GM21381 (cell line): ENCODE data around the gene PPIL3.

Experiments used
- ATAC-seq: cut with Tn5 transposase; IDR thresholded peaks from one replicate; pipeline ENCODE4 v1.9.1; 2021; ENCODE audit warnings: mild to moderate bottlenecking, moderate library complexity; ENCODE audit not compliant: unreplicated experiment

PPIL3 gene

DNA sequence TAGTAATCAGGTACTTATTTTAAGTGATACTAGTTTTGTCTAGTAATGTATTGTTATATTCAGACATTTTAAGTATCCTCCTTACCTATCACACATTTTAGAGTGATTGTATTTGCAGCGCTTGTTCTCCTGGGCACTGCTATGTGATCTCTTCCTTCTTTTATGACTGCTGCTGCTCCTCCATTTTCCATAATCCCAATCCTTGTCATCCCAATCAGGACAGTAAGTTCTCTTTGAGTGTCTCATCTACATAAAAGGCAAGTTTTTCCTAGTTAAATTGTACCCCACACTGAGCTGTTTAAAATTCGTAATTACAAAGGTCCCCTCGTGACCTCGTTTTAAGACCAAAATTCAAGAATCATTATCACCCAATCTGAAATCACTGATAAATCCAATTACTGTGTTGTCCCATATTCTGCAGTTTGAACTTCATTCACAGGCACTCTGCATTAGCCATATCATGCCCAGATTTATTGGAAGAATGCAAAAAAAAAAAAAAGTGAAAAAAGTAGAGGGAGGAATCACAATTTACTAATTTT, 27.2 kb downstream of the PPIL3 start:
- no peak for ATAC-seq

DNA sequence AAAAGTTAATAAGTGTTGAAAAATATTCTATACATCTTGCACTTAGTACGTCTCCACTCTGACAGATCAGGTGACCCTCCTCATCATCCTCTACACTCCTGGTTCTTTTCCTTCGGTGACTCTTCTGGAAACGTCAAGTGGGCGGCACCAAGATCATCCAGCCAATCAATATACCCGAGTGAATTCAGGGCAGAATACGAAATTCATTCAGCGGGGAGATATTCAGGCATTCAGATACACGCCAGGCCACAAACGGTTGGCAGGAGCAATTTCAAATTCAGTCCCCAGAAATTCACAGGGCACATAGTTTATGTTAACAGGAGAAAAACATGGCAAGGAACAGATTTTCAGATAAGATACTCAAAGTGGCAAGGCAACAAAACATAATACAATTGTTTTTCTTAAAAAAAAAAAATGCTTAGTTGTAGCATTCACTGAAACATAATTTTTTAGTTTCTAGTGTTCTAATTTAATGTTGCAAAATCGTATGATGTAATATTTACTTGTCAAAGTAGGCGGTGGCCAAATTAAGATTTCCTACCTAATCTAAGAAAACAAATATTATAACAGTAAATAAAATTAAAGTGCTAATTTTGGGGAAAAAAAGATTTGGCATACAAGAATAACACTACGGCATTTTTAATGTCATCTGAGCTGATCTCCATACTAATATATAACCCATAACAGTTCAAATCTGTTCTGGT, 28.6 kb downstream of the PPIL3 start:
- no peak for ATAC-seq

DNA sequence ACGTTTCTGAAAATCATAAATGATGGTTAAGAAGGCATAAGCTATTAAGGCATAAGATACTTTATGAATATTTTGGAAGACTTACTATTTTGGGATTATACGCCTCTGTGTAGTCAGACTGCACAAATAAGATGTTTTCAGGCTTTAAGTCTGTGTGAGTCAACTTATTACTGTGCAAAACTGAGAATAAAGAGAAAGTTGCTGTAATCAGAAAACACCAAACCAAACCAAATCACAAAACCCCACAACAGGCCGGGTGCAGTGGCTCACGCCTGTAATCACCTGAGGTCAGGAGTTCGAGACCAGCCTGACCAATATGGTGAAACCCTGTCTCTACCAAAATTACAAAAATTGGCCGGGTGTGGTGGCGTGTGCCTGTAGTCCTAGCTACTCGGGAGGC, 32.1 kb downstream of the PPIL3 start:
- no peak for ATAC-seq

DNA sequence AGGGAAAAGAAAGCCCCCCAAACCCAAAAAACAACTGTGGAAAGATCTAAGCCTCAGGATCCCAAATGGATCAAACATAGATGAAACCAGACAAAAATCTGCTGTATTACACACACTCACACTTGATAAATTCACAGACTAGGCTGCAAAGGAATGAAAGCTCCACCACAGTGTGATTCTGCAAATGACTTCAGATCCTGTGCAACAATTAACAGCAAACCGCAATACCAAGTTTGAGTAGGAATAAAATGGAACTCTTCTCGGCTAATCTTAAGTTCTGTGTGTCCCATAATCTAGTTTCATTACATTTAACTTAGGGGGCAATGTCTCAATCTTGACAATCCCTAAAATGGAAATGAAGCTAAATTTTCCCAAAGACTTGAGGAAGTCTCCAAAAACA, 36.3 kb downstream of the PPIL3 start:
- ATAC-seq = no peak

DNA sequence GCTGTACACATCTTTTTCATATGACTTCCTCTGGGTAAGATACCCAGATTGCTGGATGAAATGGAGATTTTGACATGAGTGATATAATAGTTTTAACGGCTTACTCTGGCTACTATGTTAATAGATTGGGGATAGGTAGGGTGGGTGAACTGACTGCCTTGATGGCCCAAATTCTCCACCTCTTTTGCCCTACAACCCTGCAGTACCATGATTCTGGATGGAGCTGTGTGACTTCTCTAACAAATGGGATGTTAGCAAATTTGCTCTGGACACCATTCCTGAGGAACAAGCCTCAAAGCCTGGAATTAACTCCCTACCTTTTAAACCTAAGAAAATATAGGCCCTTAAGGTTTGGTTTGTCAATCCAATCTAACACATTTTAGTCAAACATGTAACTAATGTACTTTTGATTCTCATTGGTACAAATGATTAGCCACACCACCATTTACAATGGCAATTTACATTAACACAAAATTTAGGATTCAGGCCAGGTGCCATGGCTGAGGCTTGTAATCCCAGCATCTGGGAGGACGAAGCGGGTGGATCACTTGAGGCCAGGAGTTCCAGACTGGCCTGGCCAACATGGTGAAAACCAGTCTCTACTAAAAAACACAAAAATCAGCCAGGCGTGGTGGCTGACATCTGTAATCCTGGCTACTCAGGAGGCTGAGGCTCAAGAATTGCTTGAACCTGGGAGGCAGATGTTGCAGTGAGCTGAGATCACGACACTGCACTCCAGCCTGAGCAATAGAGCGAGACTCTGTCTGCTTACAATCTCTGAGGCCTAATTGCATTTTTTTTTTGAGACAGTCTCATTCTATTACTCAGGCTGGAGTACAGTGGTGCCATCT, 37.3 kb downstream of the PPIL3 start:
- no peak for ATAC-seq

DNA sequence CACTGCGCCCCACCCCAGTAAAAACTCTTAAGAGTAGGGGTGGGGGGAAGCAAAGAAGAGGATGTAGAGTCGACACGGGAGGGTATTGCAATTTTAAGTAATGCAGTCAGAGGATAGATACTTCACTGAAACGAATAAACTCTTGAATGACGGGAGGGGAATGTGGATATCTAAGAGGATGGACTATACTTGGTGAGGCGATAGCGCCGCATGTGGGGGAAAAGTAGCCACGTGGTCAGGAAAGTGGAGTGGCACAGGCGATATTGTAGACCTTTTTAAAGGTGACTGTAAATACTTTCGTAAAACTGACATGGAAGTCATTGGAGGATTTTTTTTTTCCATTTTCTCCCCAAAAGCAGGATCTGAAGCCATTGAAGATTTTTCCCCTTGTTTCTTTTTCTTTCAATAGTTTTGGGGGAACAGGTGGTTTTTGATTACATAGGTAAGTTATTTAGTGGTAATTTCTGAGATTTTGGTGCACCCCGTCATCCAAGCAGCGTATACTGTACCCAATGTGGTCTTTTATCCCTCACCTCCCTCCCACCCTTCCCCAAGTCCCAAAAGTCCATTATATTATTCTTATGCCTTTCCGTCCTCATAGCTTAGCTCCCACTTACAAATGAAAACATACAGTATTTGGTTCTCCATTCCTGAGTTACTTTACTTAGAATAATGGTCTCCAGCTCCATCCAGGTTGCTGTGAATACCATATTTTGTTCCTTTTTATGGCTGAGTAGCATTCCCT, 38.2 kb downstream of the PPIL3 start:
- no peak for ATAC-seq

DNA sequence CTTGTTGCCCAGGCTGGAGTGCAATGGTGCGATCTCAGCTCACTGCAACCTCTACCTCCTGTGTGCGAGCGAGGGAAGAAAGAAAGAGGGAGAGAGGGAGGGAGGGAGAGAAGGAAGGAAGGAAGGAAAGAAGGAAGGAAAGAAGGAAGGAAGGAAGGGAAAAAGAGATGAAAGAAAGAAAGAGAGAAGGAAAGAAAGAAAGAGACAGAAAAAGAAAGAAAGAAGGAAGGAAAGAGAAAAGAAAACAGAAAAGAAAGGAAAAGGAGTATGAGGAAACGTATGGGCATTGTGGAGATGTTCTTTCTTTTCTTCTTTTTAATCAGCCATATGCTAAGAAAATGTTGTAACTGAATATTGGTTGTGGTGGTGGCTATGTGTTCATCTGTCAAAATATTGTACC, 40.9 kb downstream of the PPIL3 start:
- ATAC-seq = no peak

DNA sequence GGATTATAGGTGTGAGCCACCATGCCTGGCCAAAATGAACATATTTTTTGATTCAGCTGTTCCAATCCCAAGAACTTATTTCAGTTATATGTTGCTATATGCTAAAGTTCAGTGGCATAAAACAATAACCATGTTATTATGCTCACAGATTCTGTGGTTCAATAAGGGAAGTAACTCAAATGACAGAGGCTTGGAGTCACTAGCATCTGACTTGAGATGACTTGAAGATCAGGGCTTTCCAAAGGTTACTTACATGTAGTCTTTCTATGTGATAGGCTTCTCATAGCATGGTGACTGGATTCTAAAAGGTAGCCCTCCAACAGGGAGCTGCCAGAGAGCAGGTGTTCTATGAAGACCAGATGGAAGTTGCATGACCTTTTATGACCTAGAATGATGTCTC, 41.6 kb downstream of the PPIL3 start:
- no peak for ATAC-seq

DNA sequence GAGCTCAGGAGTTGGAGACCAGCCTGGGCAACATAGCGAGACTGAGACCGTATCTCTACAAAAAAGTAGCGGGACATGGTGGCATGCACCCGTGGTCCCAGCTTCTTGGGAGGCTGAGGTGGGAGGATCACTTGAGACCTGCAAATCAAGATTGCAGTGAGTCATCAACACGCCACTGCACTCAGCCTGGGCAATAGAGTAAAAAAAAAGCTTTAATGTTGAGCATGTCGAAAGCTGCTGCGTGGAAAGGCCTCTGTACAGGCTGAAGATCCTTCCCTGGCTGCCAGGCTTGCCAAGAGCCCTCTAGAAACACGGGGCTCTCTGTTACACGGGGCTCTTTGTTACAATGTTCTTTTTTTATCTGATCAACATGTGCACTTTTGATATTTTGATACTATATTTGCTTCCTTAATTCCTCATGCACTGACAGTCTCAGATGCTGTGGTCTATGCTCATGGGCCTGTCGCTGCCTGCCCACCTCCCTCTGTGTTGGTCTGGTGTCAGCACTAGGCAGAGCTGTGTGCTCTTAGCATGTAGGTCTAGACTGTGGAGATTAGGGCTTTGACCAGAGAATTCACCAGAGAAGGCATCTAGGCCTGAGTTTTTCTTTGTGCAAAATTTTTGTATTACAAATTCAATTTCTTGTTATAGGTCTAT, 43.1 kb downstream of the PPIL3 start:
- ATAC-seq = no peak

DNA sequence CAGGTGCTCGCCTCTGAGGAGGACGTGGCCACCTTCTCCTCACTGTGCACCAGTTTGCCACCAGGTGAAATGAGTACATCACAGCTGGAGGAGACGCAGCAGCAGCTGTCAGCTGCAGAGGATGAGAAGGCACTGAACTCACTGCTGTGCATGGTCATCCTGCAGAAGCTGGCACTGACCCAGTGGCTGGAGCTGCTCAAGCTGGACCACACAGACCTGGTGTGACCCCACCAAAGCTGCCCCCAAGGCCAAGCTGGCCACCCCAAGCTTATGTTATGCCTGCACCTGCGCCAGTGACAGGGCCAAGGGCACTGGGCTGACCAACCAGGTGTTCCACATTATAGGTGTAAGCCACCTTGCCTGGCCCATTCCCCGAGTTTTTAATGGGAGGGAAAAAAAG, 43.7 kb downstream of the PPIL3 start:
- ATAC-seq = no peak

DNA sequence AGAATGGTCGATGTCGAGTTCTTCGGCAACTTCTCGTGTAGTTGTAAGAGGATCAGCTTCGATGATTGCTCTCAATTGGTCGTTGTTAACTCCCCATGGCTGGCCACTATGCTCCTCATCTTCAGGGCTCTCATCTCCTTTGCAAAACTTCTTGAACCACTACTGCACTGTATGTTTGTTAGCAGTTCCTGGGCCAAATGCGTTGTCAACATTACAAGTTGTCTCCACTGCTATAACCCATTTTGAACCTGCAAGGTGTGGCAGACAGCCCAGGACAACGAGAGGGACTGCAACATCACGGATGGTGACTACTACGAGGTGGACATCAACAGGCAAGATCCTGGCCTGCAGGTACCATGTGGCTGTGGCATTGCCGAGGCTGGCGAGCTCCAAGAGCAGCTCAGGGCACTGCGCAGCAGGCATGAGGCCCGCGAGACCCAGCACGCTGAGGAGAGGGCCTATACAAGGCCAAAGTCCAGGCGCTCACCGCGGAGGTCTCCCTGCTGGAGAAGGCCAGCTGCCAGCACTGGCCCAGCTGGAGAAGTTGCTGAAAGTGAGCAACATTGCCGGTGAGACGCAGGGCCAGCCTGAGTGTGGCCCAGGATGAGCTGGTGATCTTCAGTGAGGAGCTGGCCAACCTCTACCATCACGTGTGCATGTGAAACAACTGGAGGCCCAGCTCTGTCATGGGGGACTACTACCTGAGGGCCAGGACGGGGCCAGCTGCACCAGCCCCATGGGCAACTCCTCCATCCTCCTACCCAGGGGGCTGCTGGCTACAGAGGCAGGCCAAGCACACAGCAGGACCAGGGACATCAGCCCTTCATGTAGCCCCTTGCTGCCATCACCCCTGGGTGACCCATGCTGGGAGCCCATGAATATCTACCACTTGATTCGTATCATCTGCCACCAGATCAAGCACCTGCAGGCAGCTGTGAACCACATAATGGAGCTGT, 44.6 kb downstream of the PPIL3 start:
- ATAC-seq = no peak

DNA sequence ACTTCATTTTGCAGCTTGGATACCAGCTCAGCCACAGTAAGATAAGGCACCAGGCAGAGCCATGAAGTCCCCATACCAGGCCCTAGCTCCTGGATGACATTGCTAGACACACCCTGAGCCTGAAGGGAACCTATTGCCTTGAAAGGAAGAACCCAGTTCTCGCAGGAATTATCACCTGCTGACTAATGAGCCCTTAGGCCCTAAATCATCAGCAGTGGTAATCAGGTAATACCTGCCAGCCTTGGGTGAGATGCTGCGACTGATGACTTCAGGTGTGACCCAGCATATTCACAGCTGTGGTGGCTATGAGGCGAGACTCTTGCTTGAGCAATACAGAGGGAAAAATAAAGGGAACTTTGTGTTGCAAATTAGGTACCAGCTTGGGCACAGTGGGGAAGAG, 49.4 kb downstream of the PPIL3 start:
- ATAC-seq = no peak

DNA sequence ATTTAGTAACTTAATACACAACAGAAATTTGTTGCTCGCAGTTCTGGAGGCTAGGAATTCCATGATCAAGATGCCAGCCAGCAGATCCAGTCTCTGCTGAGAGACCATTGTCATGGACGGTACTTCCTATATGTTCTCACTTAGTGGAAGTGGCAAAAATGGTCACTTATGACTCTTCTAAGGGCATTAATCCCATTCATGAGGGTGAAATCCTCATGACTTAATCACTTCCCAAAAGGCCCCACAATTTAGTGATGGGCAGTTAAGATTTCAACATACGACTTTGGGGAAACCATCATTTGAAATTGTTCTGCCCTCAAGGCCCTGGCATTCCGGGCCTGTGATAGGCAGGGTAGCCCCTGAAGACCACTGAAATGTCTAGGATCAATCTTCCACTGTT, 54.2 kb downstream of the PPIL3 start:
- ATAC-seq = no peak

DNA sequence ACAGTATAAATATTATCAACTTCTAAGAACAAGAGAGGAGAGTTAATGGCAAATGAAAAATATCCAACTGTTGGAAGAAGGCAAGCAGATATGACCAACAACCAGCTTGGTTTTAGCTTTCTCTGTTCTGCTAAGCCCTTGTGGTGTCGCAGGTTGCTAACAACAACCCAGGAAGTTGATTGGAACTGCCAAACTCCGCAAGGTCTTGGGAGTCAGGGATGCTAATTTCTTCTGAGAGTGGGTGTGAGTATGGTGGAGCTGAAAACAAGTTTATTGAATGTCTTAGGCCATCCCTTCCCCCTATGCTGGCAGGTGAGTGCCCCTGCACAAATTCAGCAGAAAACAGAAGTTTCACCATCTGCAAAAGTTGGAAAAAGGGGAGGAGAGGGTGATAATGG, 59.6 kb downstream of the PPIL3 start:
- ATAC-seq = no peak

DNA sequence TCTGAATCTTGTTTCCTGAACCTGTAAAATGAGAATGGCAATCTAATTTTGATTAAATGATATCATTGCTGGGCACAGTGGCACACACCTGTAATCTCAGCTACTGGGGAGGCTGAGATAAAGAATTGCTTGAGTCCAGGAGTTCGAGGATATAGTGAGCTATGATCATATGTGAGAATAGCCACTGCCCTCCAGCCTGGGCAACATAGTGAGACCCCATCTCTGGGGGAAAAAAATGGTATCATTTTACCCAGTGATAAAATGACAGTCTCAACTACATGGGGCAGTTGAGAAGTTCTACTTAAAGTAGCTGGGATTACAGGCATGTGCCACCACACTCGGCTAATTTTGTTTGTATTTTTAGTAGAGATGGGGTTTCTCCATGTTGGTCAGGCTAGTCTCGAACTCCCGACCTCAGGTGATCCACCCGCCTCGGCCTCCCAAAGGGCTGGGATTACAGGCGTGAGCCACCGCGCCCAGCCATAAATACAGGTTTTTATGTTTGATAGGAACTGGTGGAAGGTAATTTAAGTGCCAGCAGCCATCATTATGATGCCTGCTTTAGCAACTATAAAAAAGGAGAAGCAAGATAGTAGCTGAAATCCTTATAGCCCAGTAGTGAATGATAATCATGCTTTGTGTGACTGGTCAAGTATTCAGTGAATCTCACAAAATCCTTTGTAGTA, 60.2 kb downstream of the PPIL3 start:
- no peak for ATAC-seq

DNA sequence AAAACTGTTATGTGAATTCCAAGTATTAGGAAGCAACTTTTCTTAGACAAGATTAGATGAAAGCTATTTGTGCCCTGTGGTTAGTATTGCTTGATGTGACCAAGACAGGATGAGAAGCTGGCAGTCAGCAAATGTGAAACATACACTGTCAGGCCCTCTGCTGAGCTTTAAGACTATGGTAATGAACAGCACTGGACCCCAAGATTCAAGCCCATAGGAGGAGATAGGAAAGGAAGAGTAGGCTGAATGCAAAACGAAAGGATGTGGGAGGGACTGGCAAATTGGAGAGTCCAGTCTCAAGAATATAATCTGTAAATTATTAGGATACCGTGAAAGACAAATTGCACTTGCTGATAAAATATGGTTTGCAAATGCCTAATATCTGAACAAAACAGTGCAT, 60.8 kb downstream of the PPIL3 start:
- ATAC-seq = no peak

DNA sequence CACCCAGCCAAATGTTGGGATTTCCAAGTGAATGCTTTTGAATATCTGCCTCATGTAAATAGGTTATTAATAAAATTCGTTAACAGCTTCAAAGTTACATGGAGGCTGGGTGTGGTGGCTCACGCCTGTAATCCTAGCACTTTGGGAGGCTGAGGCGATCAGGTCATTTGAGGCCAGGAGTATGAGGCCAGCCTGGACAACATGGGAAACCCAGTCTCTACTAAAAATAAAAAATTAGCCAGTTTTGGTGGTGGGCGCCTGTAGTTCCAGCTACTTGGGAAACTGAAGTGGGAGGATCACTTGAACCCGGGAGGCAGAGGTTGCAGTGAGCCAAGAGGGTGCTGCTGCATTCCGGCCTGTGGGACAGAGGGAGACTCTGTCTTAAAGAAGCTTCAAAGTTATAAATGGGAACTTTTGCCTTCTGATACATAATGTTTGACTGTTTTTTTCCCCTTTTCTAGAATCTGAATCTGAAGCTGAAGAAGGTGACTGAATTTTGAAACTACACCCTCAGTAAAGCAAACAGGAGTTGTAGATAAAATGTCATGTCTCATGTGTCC, 67.1 kb downstream of the PPIL3 start:
- ATAC-seq = no peak
